BE2C (cell line): ENCODE results near the gene ARHGEF6.

Experiments used
- DNase-seq: peaks from one replicate; pipeline ENCODE4 v3.0.0-alpha.2; 2020
- H3K27me3 ChIP-seq: fragments of 250-450 bp; sonication (Bioruptor Pico); 2 replicates; pipeline ENCODE4 v1.5.1; 2020; ENCODE audit warnings: mild to moderate bottlenecking
- H3K36me3 ChIP-seq: fragments of 250-450 bp; sonication (Bioruptor Pico); 2 replicates; pipeline ENCODE4 v1.5.1; 2020; ENCODE audit warnings: mild to moderate bottlenecking
- H3K4me1 ChIP-seq: fragments of 250-450 bp; sonication (Bioruptor Pico); 2 replicates; pipeline ENCODE4 v1.5.1; 2020
- H3K4me3 ChIP-seq: 2 replicates; pipeline ENCODE4 v1.5.1; 2011; ENCODE audit warnings: low read depth, low read length
- H3K9me3 ChIP-seq: fragments of 250-450 bp; sonication (Bioruptor Pico); 2 replicates; pipeline ENCODE4 v1.5.1; 2020
- TF ChIP-seq, protein P1 (sequence below): IDR thresholded peaks from 2 replicates; pipeline ENCODE4 v1.5.1; 2012; ENCODE audit warnings: mild to moderate bottlenecking, low read depth, low read length

Gene ARHGEF6

DNA sequence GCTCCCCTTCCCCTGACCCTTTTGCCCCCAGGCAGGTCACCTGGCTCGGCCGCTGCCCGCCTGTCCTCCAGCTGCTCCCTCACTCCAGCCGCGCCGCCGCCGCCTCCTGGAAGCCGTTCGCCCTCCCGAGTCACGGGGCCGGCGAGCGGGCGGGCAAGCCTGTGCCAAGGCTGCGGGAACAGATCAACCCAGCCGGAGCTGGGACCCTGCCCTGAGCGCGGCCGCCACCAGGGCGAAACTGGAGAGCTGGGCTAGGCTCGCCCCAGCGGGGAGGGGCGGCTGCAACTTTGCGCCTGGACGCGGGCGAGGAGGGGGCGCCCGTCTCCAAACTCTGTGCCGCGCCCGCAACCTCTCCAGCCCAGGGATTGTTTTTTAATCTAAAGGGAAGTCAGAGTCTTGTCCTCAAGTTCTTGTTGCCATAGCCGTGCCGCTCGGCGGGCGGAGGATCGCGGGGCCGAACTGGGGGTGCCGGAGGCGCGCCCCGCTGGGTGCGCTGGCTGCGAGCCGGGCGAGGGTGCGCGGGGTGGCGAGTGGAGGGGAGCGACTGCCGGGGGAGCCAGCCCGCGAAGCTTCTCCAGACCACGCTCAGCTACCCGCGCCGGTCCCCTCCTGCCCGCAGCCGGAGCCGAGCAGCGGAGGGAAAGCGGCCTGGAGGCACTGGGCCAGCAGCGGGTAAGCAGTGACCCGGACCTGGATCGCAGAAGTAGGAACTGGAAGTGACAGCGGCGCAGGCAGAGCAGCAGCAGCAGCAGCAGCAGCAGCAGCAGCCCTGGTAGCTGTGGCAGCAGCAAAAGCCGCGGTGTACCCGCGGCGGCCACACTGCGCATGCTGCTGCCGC lies 13.4 kb downstream of the ARHGEF6 start:
- H3K4me3 ChIP-seq: peak overlapping the region; percentile 63
- peak; percentile 78 for DNase-seq
- peaks cover 5% of the 10 kb centered on the region; the same call in 1 of the 2 replicates for H3K4me1 ChIP-seq
- H3K27me3 ChIP-seq: no peaks in the 10 kb centered on the region
- H3K36me3 ChIP-seq: no peaks in the 10 kb centered on the region
- no peaks in the 10 kb centered on the region for H3K9me3 ChIP-seq
- TF ChIP-seq, protein P1, sequence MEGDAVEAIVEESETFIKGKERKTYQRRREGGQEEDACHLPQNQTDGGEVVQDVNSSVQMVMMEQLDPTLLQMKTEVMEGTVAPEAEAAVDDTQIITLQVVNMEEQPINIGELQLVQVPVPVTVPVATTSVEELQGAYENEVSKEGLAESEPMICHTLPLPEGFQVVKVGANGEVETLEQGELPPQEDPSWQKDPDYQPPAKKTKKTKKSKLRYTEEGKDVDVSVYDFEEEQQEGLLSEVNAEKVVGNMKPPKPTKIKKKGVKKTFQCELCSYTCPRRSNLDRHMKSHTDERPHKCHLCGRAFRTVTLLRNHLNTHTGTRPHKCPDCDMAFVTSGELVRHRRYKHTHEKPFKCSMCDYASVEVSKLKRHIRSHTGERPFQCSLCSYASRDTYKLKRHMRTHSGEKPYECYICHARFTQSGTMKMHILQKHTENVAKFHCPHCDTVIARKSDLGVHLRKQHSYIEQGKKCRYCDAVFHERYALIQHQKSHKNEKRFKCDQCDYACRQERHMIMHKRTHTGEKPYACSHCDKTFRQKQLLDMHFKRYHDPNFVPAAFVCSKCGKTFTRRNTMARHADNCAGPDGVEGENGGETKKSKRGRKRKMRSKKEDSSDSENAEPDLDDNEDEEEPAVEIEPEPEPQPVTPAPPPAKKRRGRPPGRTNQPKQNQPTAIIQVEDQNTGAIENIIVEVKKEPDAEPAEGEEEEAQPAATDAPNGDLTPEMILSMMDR: peak; percentile 17; the same call in 1 of the 2 replicates

DNA sequence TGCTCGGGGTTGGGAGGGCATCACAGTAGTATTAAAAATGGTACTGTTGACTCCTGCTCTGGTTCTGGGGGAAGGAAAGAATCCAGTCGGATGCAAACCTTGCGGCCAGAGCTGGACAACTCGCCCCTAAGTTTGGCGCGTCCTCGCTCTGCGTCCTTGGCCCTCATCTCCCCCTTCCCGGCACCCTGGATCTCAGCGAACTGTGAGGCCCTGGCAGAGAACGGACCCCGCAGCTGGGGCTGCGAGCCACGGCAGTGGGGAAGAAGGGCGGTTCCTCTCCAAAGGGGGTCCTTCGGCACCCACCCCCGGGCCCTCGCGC lies 14.0 kb downstream of the ARHGEF6 start:
- Histone ChIP-seq H3K36me3 (no peaks in the 10 kb centered on the region), H3K4me3 (peak overlapping the region; percentile 63), H3K9me3 (no peaks in the 10 kb centered on the region), H3K27me3 (no peaks in the 10 kb centered on the region), H3K4me1 (peaks cover 5% of the 10 kb centered on the region; the same call in 1 of the 2 replicates)
- no peak for DNase-seq
- TF ChIP-seq, protein P1: no peak

DNA sequence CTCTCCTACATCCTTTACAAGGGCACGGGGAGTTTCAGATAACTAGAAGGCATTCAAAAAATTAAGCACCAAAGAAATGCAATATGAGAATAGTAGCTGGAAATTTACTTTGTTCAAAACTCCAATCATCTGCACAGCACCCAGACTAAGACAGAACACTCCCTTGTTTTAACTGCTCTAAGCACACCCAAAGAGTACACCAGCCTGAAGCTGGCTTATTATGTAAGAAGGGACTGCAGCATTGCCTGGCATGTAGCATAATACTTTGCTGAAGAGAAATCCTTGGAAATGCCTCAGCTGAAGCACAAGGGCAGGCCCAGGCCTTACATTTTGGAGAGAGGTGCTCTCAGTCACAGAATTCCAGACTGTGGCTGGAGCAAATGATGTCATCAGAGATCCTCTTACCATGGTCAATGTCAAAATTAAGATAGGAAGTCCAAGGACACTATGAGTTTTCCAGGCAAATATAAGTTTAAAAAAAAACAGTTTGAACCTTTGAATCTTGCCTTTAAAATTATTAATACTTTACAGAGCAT lies 14.8 kb downstream of the ARHGEF6 start:
- no peaks in the 10 kb centered on the region for H3K27me3 ChIP-seq
- DNase-seq: no peak
- peaks cover 5% of the 10 kb centered on the region; the same call in 1 of the 2 replicates for H3K4me1 ChIP-seq
- H3K4me3 ChIP-seq: no peak overlapping the region; the same call in none of the 2 replicates
- no peaks in the 10 kb centered on the region for H3K9me3 ChIP-seq
- TF ChIP-seq, protein P1: no peak
- H3K36me3 ChIP-seq: no peaks in the 10 kb centered on the region

DNA sequence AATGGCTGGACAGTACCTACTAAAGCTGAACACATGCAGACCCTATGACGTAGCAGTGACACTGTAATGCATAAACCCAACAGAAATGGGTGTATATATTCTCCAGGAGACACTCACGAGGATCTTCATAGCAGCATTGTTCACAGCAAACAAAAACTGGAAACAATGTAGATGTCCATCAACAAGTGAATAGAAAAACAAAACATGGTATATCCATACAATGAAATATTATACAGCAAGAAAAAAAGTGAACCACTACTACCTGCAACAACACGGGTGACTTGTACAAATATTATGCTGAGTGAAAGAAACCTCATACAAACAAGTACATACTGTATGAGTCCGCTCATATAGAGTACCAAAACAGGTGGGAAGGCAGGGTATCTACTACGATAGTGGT lies 16.5 kb downstream of the ARHGEF6 start:
- no peaks in the 10 kb centered on the region for H3K36me3 ChIP-seq
- no peaks in the 10 kb centered on the region for H3K9me3 ChIP-seq
- DNase-seq: no peak
- TF ChIP-seq, protein P1: no peak
- H3K4me3 ChIP-seq: no peak overlapping the region
- H3K4me1 ChIP-seq: peaks cover 5% of the 10 kb centered on the region; the same call in 1 of the 2 replicates
- H3K27me3 ChIP-seq: no peaks in the 10 kb centered on the region

DNA sequence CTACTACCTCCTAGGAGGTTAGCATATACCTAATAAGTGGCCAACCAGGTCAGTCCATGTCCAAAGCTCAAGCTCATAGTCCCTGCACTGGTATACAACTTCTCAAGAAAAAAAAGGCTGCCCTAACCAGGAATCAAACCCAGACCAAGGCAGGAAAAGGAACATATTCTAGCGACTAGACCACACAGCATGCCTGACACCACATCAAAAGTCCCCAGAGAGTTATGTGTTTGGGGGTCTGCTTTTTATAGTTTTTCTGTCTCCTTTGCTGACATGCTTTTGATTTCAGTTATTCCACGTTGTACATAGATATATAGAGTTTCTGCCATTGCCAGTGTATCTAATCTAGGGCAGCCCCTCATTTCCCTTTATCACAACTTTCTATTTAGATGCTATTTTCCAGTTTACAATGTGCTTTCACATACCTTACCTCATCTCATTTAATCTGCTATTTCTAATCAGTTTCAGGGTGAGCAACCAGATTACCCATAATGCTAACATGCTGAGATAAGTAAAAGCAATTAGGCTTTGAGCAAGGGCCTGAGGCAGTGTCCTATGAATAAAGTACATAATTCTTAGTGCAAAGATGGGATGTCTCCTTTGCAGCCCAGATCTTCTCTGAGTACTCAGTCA lies 17.8 kb downstream of the ARHGEF6 start:
- Histone ChIP-seq H3K9me3 (no peaks in the 10 kb centered on the region), H3K4me3 (no peak overlapping the region), H3K4me1 (no peaks in the 10 kb centered on the region)

More for the DNA sequence above, 17.8 kb downstream of the ARHGEF6 start:
- peak; percentile 22 for DNase-seq
- TF ChIP-seq, protein P1: no peak
- Histone ChIP-seq H3K36me3 (no peaks in the 10 kb centered on the region), H3K27me3 (no peaks in the 10 kb centered on the region)
